MCF 10A (cell line): ENCODE results near the gene SUPT7L. TPM values are rescaled to one million over a fixed set of nuclear protein-coding genes. Genes with fewer than 3 reads are reported as not detected.

ENCODE experiments used
- BruUV-seq: library from RNA; stranded (reverse); fragments of 400-500 nt; replicated peaks from 2 replicates; lab custom pipeline; 2021; lab: Mats Ljungman, UMichigan
- CTCF ChIA-PET: fragments of 300-600 bp; sonication (Branson Sonifier 250); formaldehyde crosslinking; extraction: SDS; loops from one replicate; lab custom pipeline; 2021; ENCODE audit warnings: antibody characterized with exemption, inconsistent platforms; lab: Yijun Ruan, JAX
- POLR2A ChIA-PET: fragments of 300-600, 350-650 bp; sonication (Branson Sonifier 250); formaldehyde crosslinking; extraction: SDS; loops from one replicate; lab custom pipeline; 2020; ENCODE audit warnings: antibody characterized with exemption, inconsistent platforms; lab: Yijun Ruan, JAX
- DNase-seq: peaks from one replicate; pipeline ENCODE4 v3.0.0-alpha.2; 2018; ENCODE audit not compliant: unreplicated experiment
- H3K27ac Mint-ChIP-seq: one replicate; pipeline ENCODE4 v1.8.0; 2022; ENCODE audit warnings: mild to moderate bottlenecking, low read depth, mixed read lengths; ENCODE audit not compliant: unreplicated experiment
- H3K27me3 Mint-ChIP-seq: one replicate; pipeline ENCODE4 v1.8.0; 2022; ENCODE audit warnings: mixed read lengths; ENCODE audit not compliant: insufficient read depth, unreplicated experiment
- H3K36me3 Mint-ChIP-seq: one replicate; pipeline ENCODE4 v1.8.0; 2022; ENCODE audit warnings: mild to moderate bottlenecking, moderate library complexity, mixed read lengths; ENCODE audit not compliant: insufficient read depth, unreplicated experiment
- H3K4me1 Mint-ChIP-seq: one replicate; pipeline ENCODE4 v1.8.0; 2022; ENCODE audit warnings: mixed read lengths; ENCODE audit not compliant: insufficient read depth, unreplicated experiment
- H3K4me3 Mint-ChIP-seq: one replicate; pipeline ENCODE4 v1.8.0; 2022; ENCODE audit warnings: mild to moderate bottlenecking, moderate library complexity, mixed read lengths; ENCODE audit not compliant: unreplicated experiment
- H3K9me3 Mint-ChIP-seq: one replicate; pipeline ENCODE4 v1.8.0; 2022; ENCODE audit warnings: mixed read lengths; ENCODE audit not compliant: unreplicated experiment
- CTCF ChIP-seq: fragments of 200-600 bp; IDR thresholded peaks from one replicate; pipeline ENCODE4 v1.8.0; 2022; ENCODE audit warnings: antibody characterized with exemption, mild to moderate bottlenecking; ENCODE audit not compliant: unreplicated experiment
- intact Hi-C: fragments of 100-400 bp; cut with micrococcal nuclease; formaldehyde crosslinking; loops from 2 replicates; pipeline ENCODE4 v1.14.1; 2022
- total RNA-seq: library from RNA; stranded (reverse); gene quantifications from 2 replicates; pipeline ENCODE4 v1.2.3, GENCODE V29; 2022

The SUPT7L gene
- total RNA-seq, 1 experiment from 2014 or later, result 36.4 TPM

- Mint-ChIP-seq H3K27ac (no peak overlapping the region), H3K36me3 (peaks cover 77% of the 10 kb centered on the region), H3K4me3 (no peak overlapping the region), H3K4me1 (no peaks in the 10 kb centered on the region), H3K9me3 (no peaks in the 10 kb centered on the region), H3K27me3 (no peaks in the 10 kb centered on the region)
- CTCF ChIA-PET, result interaction anchor here (1.0 kb wide), 1 partner anchor 36 kb away, joined by 3 read pairs; no protein-coding TSS in a partner anchor
- intact Hi-C loops, result no loop called here
- POLR2A ChIA-PET, result interaction anchor here (0.6 to 2.4 kb wide), 5 partner anchors 9 to 157 kb away, joined by 3 to 7 read pairs (median 3); partner anchors contain the start of genes IFT172, SLC4A1AP and SUPT7L
- no TSS peak for BruUV-seq
- TF ChIP-seq CTCF, result no peak
- no peak for DNase-seq
These were observed 16.1 kb downstream of the SUPT7L start for GRCh38 chr2:27647289-27647688.

- no peaks in the 10 kb centered on the region for H3K9me3 Mint-ChIP-seq
- H3K4me1 Mint-ChIP-seq, result no peaks in the 10 kb centered on the region
- ChIA-PET CTCF (interaction anchor here (0.6 to 1.7 kb wide), 3 partner anchors 9 to 210 kb away, joined by 3 to 4 read pairs (median 4); no protein-coding TSS in a partner anchor), POLR2A (interaction anchor here (0.7 kb wide), 1 partner anchor 239 kb away, joined by 3 read pairs; no protein-coding TSS in a partner anchor)
- no peak overlapping the region for H3K27ac Mint-ChIP-seq
- no peak overlapping the region for H3K4me3 Mint-ChIP-seq
- TF ChIP-seq CTCF, result no peak
- H3K36me3 Mint-ChIP-seq, result peaks cover 75% of the 10 kb centered on the region
- no TSS peak for BruUV-seq
- intact Hi-C loops, result no loop called here
- DNase-seq, result no peak
- H3K27me3 Mint-ChIP-seq, result no peaks in the 10 kb centered on the region
These were observed 18.2 kb downstream of the SUPT7L start for GRCh38 chr2:27645197-27645596.

GRCh38 chr2:27640722-27641245 is 22.6 kb downstream of the SUPT7L start:
- Mint-ChIP-seq H3K36me3 (peaks cover 70% of the 10 kb centered on the region), H3K27me3 (no peaks in the 10 kb centered on the region), H3K4me3 (no peak overlapping the region), H3K27ac (no peak overlapping the region), H3K9me3 (no peaks in the 10 kb centered on the region), H3K4me1 (no peaks in the 10 kb centered on the region)
- intact Hi-C loops, result no loop called here
- ChIA-PET CTCF (no interaction called here), POLR2A (interaction anchor here (1.4 to 1.6 kb wide), 3 partner anchors 8 to 23 kb away, joined by 4 to 6 read pairs (median 5); partner anchors contain the start of genes CCDC121, GPN1, SLC4A1AP and SUPT7L)
- no peak for TF ChIP-seq CTCF
- no peak for DNase-seq
- BruUV-seq, result no TSS peak

GRCh38 chr2:27638709-27639108 is 24.7 kb downstream of the SUPT7L start:
- Mint-ChIP-seq H3K4me3 (no peak overlapping the region), H3K36me3 (peaks cover 78% of the 10 kb centered on the region), H3K27ac (no peak overlapping the region), H3K27me3 (no peaks in the 10 kb centered on the region), H3K9me3 (no peaks in the 10 kb centered on the region), H3K4me1 (no peaks in the 10 kb centered on the region)
- intact Hi-C loops, result no loop called here
- no TSS peak for BruUV-seq
- no peak for TF ChIP-seq CTCF
- ChIA-PET CTCF (no interaction called here), POLR2A (interaction anchor here (0.6 to 1.0 kb wide), 2 partner anchors 19 to 43 kb away, joined by 3 read pairs; no protein-coding TSS in a partner anchor)
- DNase-seq, result no peak
